Endothelial cell of umbilical vein (primary cell): ENCODE results near the gene AFG1L. TPM values are rescaled to one million over a fixed set of nuclear protein-coding genes. Genes with fewer than 3 reads are reported as not detected.

Experiments
- BruUV-seq: library from RNA; stranded (reverse); fragments of 400-500 nt; replicated peaks from 2 replicates; lab custom pipeline; 2021; lab: Mats Ljungman, UMichigan
- CTCF ChIA-PET: fragments of 300-600, 350-600 bp; sonication (Branson Sonifier 250); formaldehyde crosslinking; loops from one replicate; lab custom pipeline; 2021; ENCODE audit warnings: antibody characterized with exemption, inconsistent platforms; lab: Charles Lee
- POLR2A ChIA-PET: fragments of 300-600, 350-600 bp; sonication (Branson Sonifier 250); formaldehyde crosslinking; loops from one replicate; lab custom pipeline; 2021; ENCODE audit warnings: antibody characterized with exemption, inconsistent platforms; lab: Charles Lee
- DNase-seq: peaks from one replicate; pipeline ENCODE4 v3.0.0-alpha.2; 2011; ENCODE audit warnings: low read depth, low spot score
- FAIRE-seq: peaks from 2 replicates; lab custom pipeline; 2011; peaks lifted over from hg19 to GRCh38; lab: Jason Lieb, UNC
- H2AFZ ChIP-seq: 2 replicates; pipeline ENCODE4 v1.6.0; 2012; ENCODE audit warnings: low read depth, low read length, control low read depth, inconsistent platforms
- H3K27ac ChIP-seq: 2 replicates; pipeline ENCODE4 v1.5.1; 2011; ENCODE audit warnings: low read depth, mild to moderate bottlenecking, control low read depth, low read length, moderate library complexity; ENCODE audit not compliant: insufficient read depth
- H3K27me3 ChIP-seq, 2 experiments: 2 replicates each; pipeline versions ENCODE4 v1.6.0 to v1.6.1; 2011; ENCODE audit warnings: low read length in 2 of 2, mixed read lengths in 1 of 2; ENCODE audit not compliant: control insufficient read depth in 2 of 2, insufficient read depth in 2 of 2
- H3K36me3 ChIP-seq, 2 experiments: 2 replicates in 1 of 2; 3 replicates in 1 of 2; pipeline ENCODE4 v1.5.1; 2011; ENCODE audit warnings: low read length in 2 of 2, mild to moderate bottlenecking in 1 of 2, moderate library complexity in 1 of 2; ENCODE audit not compliant: control insufficient read depth in 2 of 2, insufficient read depth in 2 of 2; ENCODE audit errors: extremely low read depth in 1 of 2
- H3K4me1 ChIP-seq: 3 replicates; pipeline ENCODE4 v1.5.1; 2011; ENCODE audit warnings: mild to moderate bottlenecking, low read length; ENCODE audit not compliant: control insufficient read depth, insufficient read depth; ENCODE audit errors: extremely low read depth
- H3K4me2 ChIP-seq: 2 replicates; pipeline ENCODE4 v1.6.1; 2011; ENCODE audit warnings: low read length, control low read depth, mixed read lengths; ENCODE audit not compliant: insufficient read depth
- H3K4me3 ChIP-seq, 3 experiments: fragments of 200-600 bp in 1 of 3; sonication (generic), shearing (Covaris generic) in 1 of 3; replicated peaks in 1 of 3; 2 replicates each; pipeline ENCODE4 v1.5.1; 2011 to 2016; ENCODE audit warnings: control low read depth in 3 of 3, low read length in 3 of 3, mild to moderate bottlenecking in 2 of 3, inconsistent platforms in 1 of 3, low read depth in 1 of 3, moderate library complexity in 1 of 3; ENCODE audit not compliant: insufficient read depth in 1 of 3
- H3K79me2 ChIP-seq: 2 replicates; pipeline ENCODE4 v1.6.0; 2012; ENCODE audit warnings: low read length, inconsistent platforms; ENCODE audit not compliant: control insufficient read depth, insufficient read depth
- H3K9ac ChIP-seq: replicated peaks from 2 replicates; pipeline ENCODE3; 2011; ENCODE audit warnings: low read length, control low read depth; ENCODE audit not compliant: insufficient read depth; ENCODE audit errors: extremely low read depth
- H3K9me1 ChIP-seq: replicated peaks from 3 replicates; pipeline ENCODE4 v1.6.0; 2011; ENCODE audit warnings: mild to moderate bottlenecking, low read length; ENCODE audit not compliant: control insufficient read depth, insufficient read depth; ENCODE audit errors: extremely low read depth
- H3K9me3 ChIP-seq: replicated peaks from 2 replicates; pipeline ENCODE4 v1.5.1; 2012; ENCODE audit warnings: low read length, inconsistent platforms; ENCODE audit not compliant: control insufficient read depth, insufficient read depth
- H4K20me1 ChIP-seq: replicated peaks from 2 replicates; pipeline ENCODE3; 2011; ENCODE audit warnings: mild to moderate bottlenecking, low read length; ENCODE audit not compliant: control insufficient read depth, insufficient read depth; ENCODE audit errors: extremely low read depth
- CTCF ChIP-seq, 2 donors: IDR thresholded peaks; 1 replicate in 1 of 2; 2 replicates in 1 of 2; pipeline ENCODE4 v1.5.1; 2011; ENCODE audit warnings: low read length in 2 of 2, mild to moderate bottlenecking in 2 of 2, moderate library complexity in 2 of 2, control low read depth in 1 of 2, inconsistent platforms in 1 of 2, low read depth in 1 of 2; ENCODE audit not compliant: insufficient read depth in 1 of 2; ENCODE audit errors: extremely low read depth in 1 of 2
- EZH2 ChIP-seq: IDR thresholded peaks from 2 replicates; pipeline ENCODE4 v1.6.1; 2012; ENCODE audit warnings: borderline replicate concordance, low read depth, mild to moderate bottlenecking, moderate library complexity, low read length, inconsistent platforms; ENCODE audit not compliant: severe bottlenecking
- FOS ChIP-seq: IDR thresholded peaks from 2 replicates; pipeline ENCODE4 v1.6.1; 2011; ENCODE audit warnings: mild to moderate bottlenecking, low read length, moderate library complexity, borderline replicate concordance; ENCODE audit not compliant: insufficient read depth
- GATA2 ChIP-seq: IDR thresholded peaks from 2 replicates; pipeline ENCODE4 v1.7.0; 2011; ENCODE audit warnings: low read depth, mild to moderate bottlenecking, moderate library complexity, mixed read lengths, low read length; ENCODE audit not compliant: insufficient read length, insufficient read depth
- JUN ChIP-seq: IDR thresholded peaks from 2 replicates; pipeline ENCODE4 v1.6.1; 2011; ENCODE audit warnings: borderline replicate concordance, low read depth; ENCODE audit not compliant: insufficient read length, insufficient read depth
- MAX ChIP-seq: IDR thresholded peaks from 2 replicates; pipeline ENCODE4 v1.6.1; 2011; ENCODE audit not compliant: insufficient read depth, insufficient read length
- MYC ChIP-seq: IDR thresholded peaks from one replicate; pipeline ENCODE4 v1.6.1; 2011; ENCODE audit warnings: mild to moderate bottlenecking, low read depth, low read length
- POLR2A ChIP-seq: IDR thresholded peaks from 2 replicates; pipeline ENCODE4 v1.6.1; 2012; ENCODE audit warnings: low read depth, mild to moderate bottlenecking, control low read depth, low read length
- POLR2AphosphoS5 ChIP-seq: IDR thresholded peaks from 2 replicates; pipeline ENCODE4 v1.6.1; 2012; ENCODE audit warnings: low read depth, mild to moderate bottlenecking, control low read depth, low read length, moderate library complexity; ENCODE audit not compliant: insufficient read depth
- dilution Hi-C: fragments of 300-500 bp; cut with MboI; formaldehyde crosslinking; loops from one replicate; pipeline ENCODE4 v1.15.0; 2019; ENCODE audit warnings: low sequenced_read_pairs; ENCODE audit not compliant: extremely low pct_ligation_motif_present
- intact Hi-C: fragments of 100-400 bp; cut with micrococcal nuclease; formaldehyde crosslinking; loops from one replicate; pipeline ENCODE4 v1.10.0; 2022
- polyA plus RNA-seq, 4 experiments: library from polyadenylated mRNA; depleted of rRNA in 3 of 4; stranded (reverse) in 3 of 4; unstranded in 1 of 4; fragments of >200 nt; gene quantifications; 2 replicates each; pipeline versions ENCODE4 v1.2.1 to v1.2.3, GENCODE V29; 2011 to 2012; ENCODE audit warnings: missing spikeins in 1 of 4
- total RNA-seq: library from RNA; stranded (reverse); gene quantifications from 2 replicates; pipeline ENCODE4 v1.2.3, GENCODE V29; 2021

AFG1L gene
- total and polyA plus RNA-seq, 2 donors (not counting 3 experiments of a cell fraction or from before 2014, with no cell fraction given): 1.0 to 6.2 TPM

- H3K4me1 ChIP-seq: no peaks in the 10 kb centered on the region
- no peak overlapping the region for H3K27ac ChIP-seq
- no peak overlapping the region for H3K9ac ChIP-seq
- dilution Hi-C loops: no loop called here
- FAIRE-seq (no peak), DNase-seq (no peak)
- no peak overlapping the region for H3K4me3 ChIP-seq
- H4K20me1 ChIP-seq: no peaks in the 10 kb centered on the region
- H2AFZ ChIP-seq: no peak overlapping the region
- no peaks in the 10 kb centered on the region for H3K36me3 ChIP-seq
- POLR2A ChIA-PET: no interaction called here
- H3K9me3 ChIP-seq: no peaks in the 10 kb centered on the region
- H3K9me1 ChIP-seq: no peaks in the 10 kb centered on the region
- CTCF ChIA-PET: interaction anchor here (0.7 to 1.4 kb wide), 3 partner anchors 14 to 28 kb away, joined by 3 to 4 read pairs (median 3); no protein-coding TSS in a partner anchor
- no TSS peak for BruUV-seq
- H3K79me2 ChIP-seq: no peaks in the 10 kb centered on the region
- TF ChIP-seq CTCF (IDR thresholded peaks at IDR 0.05; ENCODE audit: extremely low read depth in 1 of 2, insufficient read depth in 1 of 2, low read depth in 1 of 2, low read length in 2 of 2): no peak
- no peak for TF ChIP-seq EZH2
- TF ChIP-seq POLR2A: no peak
- no peak for TF ChIP-seq MAX
- no peak for TF ChIP-seq FOS
- TF ChIP-seq GATA2: no peak
- no peak for TF ChIP-seq JUN
- no peak for TF ChIP-seq POLR2AphosphoS5
- TF ChIP-seq MYC: no peak
- no peak overlapping the region for H3K4me2 ChIP-seq
- H3K27me3 ChIP-seq: no peaks in the 10 kb centered on the region
- intact Hi-C loops: loop anchor here (5.0 kb wide), 1 partner anchor 252 kb away; no protein-coding TSS in a partner anchor
Measured at GRCh38 chr6:108364470-108364869, 69.6 kb downstream of the AFG1L start.
